Panc1 (cell line): Measurements from ENCODE around the gene BRCA2. TPM values are rescaled to one million over a fixed set of nuclear protein-coding genes. Genes with fewer than 3 reads are reported as not detected.

Source experiments
- ATAC-seq: fragments of 200-7000 bp; cut with Tn5 transposase; 2 replicates; pipeline ENCODE4 v1.9.1; 2020; ENCODE audit warnings: mild to moderate bottlenecking, moderate library complexity
- BruUV-seq: library from RNA; stranded (reverse); fragments of 400-500 nt; replicated peaks from 2 replicates; lab custom pipeline; 2021; lab: Mats Ljungman, UMichigan
- CTCF ChIA-PET: fragments of 300-600 bp; sonication (Branson Sonifier 250); formaldehyde crosslinking; loops from one replicate; lab custom pipeline; 2022; ENCODE audit warnings: antibody characterized with exemption; lab: Charles Lee
- POLR2A ChIA-PET: fragments of 300-600 bp; sonication (Branson Sonifier 250); formaldehyde crosslinking; loops from one replicate; lab custom pipeline; 2022; ENCODE audit warnings: antibody characterized with exemption; lab: Charles Lee
- DNase-seq: peaks from one replicate; pipeline ENCODE4 v3.0.0-alpha.2; 2010; ENCODE audit warnings: low read depth, low spot score
- H3K27ac ChIP-seq: 2 replicates; pipeline ENCODE4 v1.5.1; 2011; ENCODE audit warnings: mild to moderate bottlenecking, low read length, inconsistent platforms
- H3K27me3 ChIP-seq: fragments of 200-500 bp; sonication (Bioruptor generic); 2 replicates; pipeline ENCODE4 v1.6.0; 2014; ENCODE audit warnings: low read length, inconsistent platforms; ENCODE audit not compliant: control insufficient read depth, insufficient read depth
- H3K36me3 ChIP-seq: fragments of 200-500 bp; sonication (Bioruptor generic); 2 replicates; pipeline ENCODE4 v1.5.1; 2014; ENCODE audit warnings: inconsistent platforms, mild to moderate bottlenecking, low read length, moderate library complexity; ENCODE audit not compliant: control insufficient read depth, insufficient read depth
- H3K4me1 ChIP-seq: 2 replicates; pipeline ENCODE4 v1.5.1; 2011; ENCODE audit warnings: inconsistent platforms, mild to moderate bottlenecking, low read length, moderate library complexity; ENCODE audit not compliant: control insufficient read depth, insufficient read depth
- H3K4me3 ChIP-seq, 2 experiments: 2 replicates each; pipeline ENCODE4 v1.5.1; 2011 to 2012; ENCODE audit warnings: low read depth in 2 of 2, low read length in 2 of 2, mild to moderate bottlenecking in 2 of 2, inconsistent platforms in 1 of 2, moderate library complexity in 1 of 2
- H3K9me3 ChIP-seq: fragments of 200-500 bp; sonication (Bioruptor generic); 2 replicates; pipeline ENCODE4 v1.5.1; 2014; ENCODE audit warnings: low read depth, mild to moderate bottlenecking, inconsistent platforms, low read length, moderate library complexity; ENCODE audit not compliant: control insufficient read depth, insufficient read depth
- POLR2AphosphoS5 ChIP-seq: IDR thresholded peaks from 2 replicates; pipeline ENCODE4 v1.6.1; 2012; ENCODE audit warnings: mild to moderate bottlenecking, low read depth, low read length, moderate library complexity
- REST ChIP-seq, 2 experiments: IDR thresholded peaks; 2 replicates each; pipeline ENCODE4 v1.6.1; 2011 to 2012; ENCODE audit warnings: low read depth in 2 of 2, control low read depth in 1 of 2, low read length in 1 of 2, mild to moderate bottlenecking in 1 of 2, moderate library complexity in 1 of 2; ENCODE audit not compliant: insufficient read depth in 1 of 2
- SIN3A ChIP-seq: IDR thresholded peaks from 2 replicates; pipeline ENCODE4 v1.6.1; 2012; ENCODE audit warnings: low read depth, mild to moderate bottlenecking, low read length, moderate library complexity, borderline replicate concordance; ENCODE audit not compliant: insufficient read depth
- TCF7L2 ChIP-seq: IDR thresholded peaks from 2 replicates; pipeline ENCODE4 v1.6.1; 2011; ENCODE audit warnings: mild to moderate bottlenecking, low read depth, low read length, inconsistent platforms
- in situ Hi-C: cut with HindIII; loops from 2 replicates; pipeline ENCODE4 v1.10.0; 2016; ENCODE audit warnings: low sequenced_read_pairs, low pct_unique_long_range_greater_than_20kb
- intact Hi-C: fragments of 100-400 bp; cut with micrococcal nuclease; formaldehyde crosslinking; loops from one replicate; pipeline ENCODE4 v1.10.0; 2022; ENCODE audit not compliant: unreplicated experiment
- total RNA-seq: library from RNA; stranded (reverse); gene quantifications from one replicate; pipeline ENCODE4 v1.2.1, GENCODE V29; 2021; ENCODE audit not compliant: unreplicated experiment
- TF ChIP-seq, protein P1 (sequence below): fragments of 450-650 bp; IDR thresholded peaks from 2 replicates; pipeline ENCODE4 v1.5.1; 2017; ENCODE audit warnings: mild to moderate bottlenecking

The BRCA2 gene
- total RNA-seq, 1 experiment from 2014 or later: 8.4 TPM

DNA sequence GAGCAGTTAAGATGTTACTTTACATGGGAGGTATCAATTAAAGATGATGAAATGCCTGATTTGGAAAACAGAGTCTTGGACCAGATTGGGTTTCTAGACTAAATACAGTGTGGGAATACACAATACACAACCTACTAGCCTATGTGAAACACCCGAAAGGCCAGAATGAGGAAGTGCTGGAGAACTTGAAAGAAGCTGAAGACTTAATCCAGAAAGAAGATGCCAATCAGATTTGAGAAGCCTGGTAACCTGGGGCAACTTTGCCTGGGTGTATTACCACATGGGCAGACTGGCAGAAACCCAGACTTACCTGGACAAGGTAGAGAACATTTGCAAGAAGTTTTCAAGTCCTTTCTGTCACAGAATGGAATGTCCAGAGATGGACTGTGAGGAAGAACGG, 69.4 kb downstream of the BRCA2 start:
- Histone ChIP-seq H3K27ac (no peak overlapping the region), H3K36me3 (0 out of 2 replicates have a peak, but pooled peaks cover under 1% of the 10 kb centered on the region), H3K4me1 (no peaks in the 10 kb centered on the region), H3K9me3 (no peaks in the 10 kb centered on the region), H3K27me3 (no peaks in the 10 kb centered on the region), H3K4me3 (no peak overlapping the region)
- BruUV-seq: no TSS peak
- in situ Hi-C loops (no loop called here), intact Hi-C loops (no loop called here)
- no peak for TF ChIP-seq REST (IDR thresholded peaks at IDR 0.05; ENCODE audit: insufficient read depth in 1 of 2, low read depth in 2 of 2, low read length in 1 of 2)
- no peak for TF ChIP-seq SIN3A
- no peak for TF ChIP-seq POLR2AphosphoS5
- TF ChIP-seq, protein P1, sequence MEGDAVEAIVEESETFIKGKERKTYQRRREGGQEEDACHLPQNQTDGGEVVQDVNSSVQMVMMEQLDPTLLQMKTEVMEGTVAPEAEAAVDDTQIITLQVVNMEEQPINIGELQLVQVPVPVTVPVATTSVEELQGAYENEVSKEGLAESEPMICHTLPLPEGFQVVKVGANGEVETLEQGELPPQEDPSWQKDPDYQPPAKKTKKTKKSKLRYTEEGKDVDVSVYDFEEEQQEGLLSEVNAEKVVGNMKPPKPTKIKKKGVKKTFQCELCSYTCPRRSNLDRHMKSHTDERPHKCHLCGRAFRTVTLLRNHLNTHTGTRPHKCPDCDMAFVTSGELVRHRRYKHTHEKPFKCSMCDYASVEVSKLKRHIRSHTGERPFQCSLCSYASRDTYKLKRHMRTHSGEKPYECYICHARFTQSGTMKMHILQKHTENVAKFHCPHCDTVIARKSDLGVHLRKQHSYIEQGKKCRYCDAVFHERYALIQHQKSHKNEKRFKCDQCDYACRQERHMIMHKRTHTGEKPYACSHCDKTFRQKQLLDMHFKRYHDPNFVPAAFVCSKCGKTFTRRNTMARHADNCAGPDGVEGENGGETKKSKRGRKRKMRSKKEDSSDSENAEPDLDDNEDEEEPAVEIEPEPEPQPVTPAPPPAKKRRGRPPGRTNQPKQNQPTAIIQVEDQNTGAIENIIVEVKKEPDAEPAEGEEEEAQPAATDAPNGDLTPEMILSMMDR: no peak
- TF ChIP-seq TCF7L2: no peak
- ChIA-PET POLR2A (no interaction called here), CTCF (no interaction called here)
- DNase-seq (no peak), ATAC-seq (no peak)

DNA sequence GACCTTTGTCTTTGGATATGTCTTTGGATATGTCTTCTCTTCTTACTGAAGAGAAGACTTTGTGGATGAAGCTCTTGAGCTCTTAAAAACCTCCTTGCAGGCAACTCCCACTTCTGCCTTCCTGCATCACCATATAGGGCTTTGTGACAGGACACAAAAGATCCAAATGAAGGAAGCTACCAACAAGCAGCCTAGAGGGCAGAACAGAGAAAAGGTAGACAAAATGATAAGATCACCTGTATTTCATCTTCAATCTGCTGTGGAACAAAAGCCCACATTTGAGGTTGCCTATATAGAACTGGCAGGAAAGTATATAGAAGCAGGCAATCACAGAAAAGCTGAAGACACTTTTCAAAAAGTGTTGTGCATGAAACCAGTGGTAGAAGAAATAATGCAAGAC, 70.1 kb downstream of the BRCA2 start:
- no peak for ATAC-seq
- intact Hi-C loops: no loop called here
- Histone ChIP-seq H3K36me3 (no peaks in the 10 kb centered on the region), H3K27ac (no peak overlapping the region), H3K4me1 (no peaks in the 10 kb centered on the region), H3K9me3 (no peaks in the 10 kb centered on the region), H3K4me3 (no peak overlapping the region), H3K27me3 (no peaks in the 10 kb centered on the region)
- CTCF ChIA-PET: no interaction called here
- POLR2A ChIA-PET: no interaction called here
- DNase-seq: no peak
- in situ Hi-C loops: no loop called here
- BruUV-seq: no TSS peak
- no peak for TF ChIP-seq POLR2AphosphoS5
- TF ChIP-seq, protein P1: no peak
- no peak for TF ChIP-seq SIN3A
- TF ChIP-seq TCF7L2: no peak
